WERI-Rb-1 (cell line): ENCODE results near the gene LHPP.

Experiments used
- DNase-seq: peaks from one replicate; pipeline ENCODE4 v3.0.0-alpha.2; 2020
- H3K27ac ChIP-seq: fragments of 250-450 bp; sonication (Bioruptor Pico); 2 replicates; pipeline ENCODE4 v1.5.1; 2020; ENCODE audit warnings: mild to moderate bottlenecking, moderate library complexity
- H3K27me3 ChIP-seq: fragments of 250-450 bp; sonication (Bioruptor Pico); 2 replicates; pipeline ENCODE4 v1.5.1; 2021; ENCODE audit warnings: mild to moderate bottlenecking, low read depth, moderate library complexity; ENCODE audit not compliant: insufficient read depth, severe bottlenecking
- H3K36me3 ChIP-seq: fragments of 250-450 bp; sonication (Bioruptor Pico); 2 replicates; pipeline ENCODE4 v1.5.1; 2020; ENCODE audit warnings: mild to moderate bottlenecking, moderate library complexity
- H3K4me3 ChIP-seq: 2 replicates; pipeline ENCODE4 v1.5.1; 2011; ENCODE audit warnings: low read depth, mild to moderate bottlenecking, control low read depth, low read length
- H3K9me3 ChIP-seq: fragments of 250-450 bp; sonication (Bioruptor Pico); 2 replicates; pipeline ENCODE4 v1.5.1; 2021; ENCODE audit warnings: mild to moderate bottlenecking, moderate library complexity; ENCODE audit not compliant: severe bottlenecking
- CTCF ChIP-seq: IDR thresholded peaks from 2 replicates; pipeline ENCODE4 v1.5.1; 2011; ENCODE audit warnings: low read depth, mild to moderate bottlenecking, control low read depth, inconsistent platforms, low read length

Gene LHPP

GRCh38 chr10:124576526-124577420, 115.2 kb downstream of the LHPP start:
- Histone ChIP-seq H3K36me3 (no peaks in the 10 kb centered on the region), H3K27me3 (no peaks in the 10 kb centered on the region), H3K9me3 (no peaks in the 10 kb centered on the region), H3K4me3 (no peak overlapping the region), H3K27ac (no peak overlapping the region)
- TF ChIP-seq CTCF = no peak
- no peak for DNase-seq

- Histone ChIP-seq H3K27ac (no peak overlapping the region), H3K4me3 (no peak overlapping the region), H3K9me3 (no peaks in the 10 kb centered on the region), H3K27me3 (no peaks in the 10 kb centered on the region), H3K36me3 (no peaks in the 10 kb centered on the region)
- no peak for TF ChIP-seq CTCF
- DNase-seq = no peak
Observed at GRCh38 chr10:124577651-124578050, 116.0 kb downstream of the LHPP start.

- no peak overlapping the region for H3K4me3 ChIP-seq
- no peaks in the 10 kb centered on the region for H3K27me3 ChIP-seq
- no peak overlapping the region for H3K27ac ChIP-seq
- H3K36me3 ChIP-seq = no peaks in the 10 kb centered on the region
- H3K9me3 ChIP-seq = no peaks in the 10 kb centered on the region
- DNase-seq = no peak
- TF ChIP-seq CTCF = no peak
Observed at GRCh38 chr10:124578231-124579010, 116.8 kb downstream of the LHPP start.

- no peak for TF ChIP-seq CTCF
- no peak for DNase-seq
- H3K9me3 ChIP-seq = no peaks in the 10 kb centered on the region
- no peaks in the 10 kb centered on the region for H3K36me3 ChIP-seq
- H3K27me3 ChIP-seq = no peaks in the 10 kb centered on the region
- H3K27ac ChIP-seq = no peak overlapping the region
- H3K4me3 ChIP-seq = no peak overlapping the region
Observed at GRCh38 chr10:124579011-124579399, 117.4 kb downstream of the LHPP start.

GRCh38 chr10:124586142-124586541, 124.5 kb downstream of the LHPP start:
- no peak overlapping the region for H3K27ac ChIP-seq
- peak; percentile 6 for DNase-seq
- no peaks in the 10 kb centered on the region for H3K27me3 ChIP-seq
- no peaks in the 10 kb centered on the region for H3K9me3 ChIP-seq
- TF ChIP-seq CTCF = no peak
- no peak overlapping the region for H3K4me3 ChIP-seq
- H3K36me3 ChIP-seq = no peaks in the 10 kb centered on the region
